GM12865 (cell line): ENCODE measurements around the gene SCLT1.

Experiments used
- DNase-seq: peaks from one replicate; pipeline ENCODE4 v3.0.0; 2010; ENCODE audit warnings: low read depth
- H3K4me3 ChIP-seq: 2 replicates; pipeline ENCODE4 v1.5.1; 2011; ENCODE audit warnings: mild to moderate bottlenecking, low read depth, low read length, control low read depth
- CTCF ChIP-seq: IDR thresholded peaks from 2 replicates; pipeline ENCODE4 v1.5.1; 2011; ENCODE audit warnings: low read length, control low read depth, low read depth, inconsistent platforms; ENCODE audit not compliant: insufficient read depth; ENCODE audit errors: missing control alignments

The SCLT1 gene

GRCh38 chr4:129098531-129099001, 5.2 kb upstream of the SCLT1 start:
- DNase-seq = no peak
- no peak overlapping the region for H3K4me3 ChIP-seq
- TF ChIP-seq CTCF = no peak

GRCh38 chr4:129095811-129096454, 2.6 kb upstream of the SCLT1 start, which contains the start of gene C4orf33:
Gene C4orf33, plus strand, starts transcription at chr4:129096152. Its CDS starts 6,459 bp downstream, at chr4:129102611.
- no peak for TF ChIP-seq CTCF
- H3K4me3 ChIP-seq = peak within 1 kb of the TSS; percentile 79
- DNase-seq = peak; percentile 87

- H3K4me3 ChIP-seq = peak overlapping the region; percentile 96
- no peak for DNase-seq
- no peak for TF ChIP-seq CTCF
Observed at GRCh38 chr4:129094347-129094746, 1.0 kb upstream of the SCLT1 start.

GRCh38 chr4:129092631-129093190, 628 bp downstream of the SCLT1 start:
- TF ChIP-seq CTCF = no peak
- peak overlapping the region; percentile 96 for H3K4me3 ChIP-seq
- DNase-seq = no peak

GRCh38 chr4:129087516-129087915, 5.8 kb downstream of the SCLT1 start:
- no peak for TF ChIP-seq CTCF
- DNase-seq = no peak

GRCh38 chr4:129085472-129085871, 7.9 kb downstream of the SCLT1 start:
- no peak for DNase-seq
- TF ChIP-seq CTCF = no peak
- no peak overlapping the region for H3K4me3 ChIP-seq

More at GRCh38 chr4:129087516-129087915, 5.8 kb downstream of the SCLT1 start:
- no peak overlapping the region for H3K4me3 ChIP-seq
